CD8-positive, alpha-beta memory T cell (primary cell): Measurements from ENCODE around the gene TSC22D2. TPM values are rescaled to one million over a fixed set of nuclear protein-coding genes. Genes with fewer than 3 reads are reported as not detected.

Experiments used
- CTCF ChIA-PET: fragments of 350-600 bp; sonication (Branson Sonifier 250); formaldehyde crosslinking; loops from one replicate; lab custom pipeline; 2021; ENCODE audit warnings: antibody characterized with exemption; lab: Charles Lee
- POLR2A ChIA-PET: fragments of 350-600 bp; sonication (Branson Sonifier 250); formaldehyde crosslinking; loops from one replicate; lab custom pipeline; 2021; ENCODE audit warnings: antibody characterized with exemption; lab: Charles Lee
- DNase-seq, 5 donors: peaks; one replicate each; pipeline versions ENCODE4 v3.0.0 to v3.0.0-alpha.2; 2020 to 2022; ENCODE audit warnings: mixed read lengths in 1 of 5
- H3K27ac ChIP-seq: one replicate; pipeline ENCODE4 v1.7.0; 2013; ENCODE audit warnings: low read depth, mild to moderate bottlenecking, low read length, moderate library complexity
- H3K27me3 ChIP-seq: 2 replicates; pipeline ENCODE4 v1.7.0; 2013; ENCODE audit warnings: low read length, mild to moderate bottlenecking; ENCODE audit not compliant: insufficient read depth, poor library complexity, severe bottlenecking
- H3K36me3 ChIP-seq: 2 replicates; pipeline ENCODE4 v1.7.0; 2013; ENCODE audit warnings: mild to moderate bottlenecking, low read length, moderate library complexity; ENCODE audit not compliant: insufficient read depth
- H3K4me1 ChIP-seq: 2 replicates; pipeline ENCODE4 v1.7.0; 2013; ENCODE audit warnings: mild to moderate bottlenecking, low read length, moderate library complexity; ENCODE audit not compliant: insufficient read depth
- H3K4me3 ChIP-seq: 2 replicates; pipeline ENCODE4 v1.7.0; 2013; ENCODE audit warnings: mild to moderate bottlenecking, low read length
- H3K9me3 ChIP-seq: 2 replicates; pipeline ENCODE4 v1.7.0; 2013; ENCODE audit warnings: mild to moderate bottlenecking, low read length
- H3K27ac Mint-ChIP-seq, 8 donors: one replicate each; pipeline ENCODE4 v1.8.0; 2020 to 2021; ENCODE audit warnings: mixed read lengths in 8 of 8, mild to moderate bottlenecking in 6 of 8, inconsistent platforms in 3 of 8, moderate library complexity in 3 of 8
- H3K27me3 Mint-ChIP-seq, 2 donors: one replicate each; pipeline ENCODE4 v1.8.0; 2020 to 2021; ENCODE audit warnings: mixed read lengths in 2 of 2, mild to moderate bottlenecking in 1 of 2, moderate library complexity in 1 of 2
- H3K36me3 Mint-ChIP-seq, 3 donors: one replicate each; pipeline ENCODE4 v1.8.0; 2020 to 2021; ENCODE audit warnings: mixed read lengths in 3 of 3, inconsistent platforms in 1 of 3, mild to moderate bottlenecking in 1 of 3
- H3K4me1 Mint-ChIP-seq, 3 donors: one replicate each; pipeline ENCODE4 v1.8.0; 2020 to 2021; ENCODE audit warnings: mixed read lengths in 3 of 3, inconsistent platforms in 1 of 3, mild to moderate bottlenecking in 1 of 3
- H3K4me3 Mint-ChIP-seq, 7 donors: one replicate each; pipeline ENCODE4 v1.8.0; 2020 to 2021; ENCODE audit warnings: mixed read lengths in 7 of 7, mild to moderate bottlenecking in 6 of 7, moderate library complexity in 4 of 7, inconsistent platforms in 2 of 7
- H3K9me3 Mint-ChIP-seq, 5 donors: one replicate each; pipeline ENCODE4 v1.8.0; 2020 to 2022; ENCODE audit warnings: mixed read lengths in 5 of 5, mild to moderate bottlenecking in 3 of 5, moderate library complexity in 2 of 5, inconsistent platforms in 1 of 5
- polyA plus RNA-seq: library from polyadenylated mRNA; unstranded; fragments of 300-500 nt; fragmentation: Illumina TruSeq; gene quantifications from one replicate; pipeline ENCODE4 v1.2.3, GENCODE V29; 2021
- total RNA-seq, 2 experiments: library from RNA; stranded (reverse); gene quantifications; one replicate each; pipeline ENCODE4 v1.2.3, GENCODE V29; 2021

The TSC22D2 gene
- total and polyA plus RNA-seq, 3 experiments from 2014 or later, result 11.9 to 22.3 (median 20.9) TPM

GRCh38 chr3:150455341-150455740, 47.2 kb downstream of the TSC22D2 start:
- no peaks in the 10 kb centered on the region for H3K27me3 ChIP-seq
- peak overlapping the region in 1 of 8 donors; percentile 46 for H3K27ac Mint-ChIP-seq
- POLR2A ChIA-PET, result no interaction called here

DNA sequence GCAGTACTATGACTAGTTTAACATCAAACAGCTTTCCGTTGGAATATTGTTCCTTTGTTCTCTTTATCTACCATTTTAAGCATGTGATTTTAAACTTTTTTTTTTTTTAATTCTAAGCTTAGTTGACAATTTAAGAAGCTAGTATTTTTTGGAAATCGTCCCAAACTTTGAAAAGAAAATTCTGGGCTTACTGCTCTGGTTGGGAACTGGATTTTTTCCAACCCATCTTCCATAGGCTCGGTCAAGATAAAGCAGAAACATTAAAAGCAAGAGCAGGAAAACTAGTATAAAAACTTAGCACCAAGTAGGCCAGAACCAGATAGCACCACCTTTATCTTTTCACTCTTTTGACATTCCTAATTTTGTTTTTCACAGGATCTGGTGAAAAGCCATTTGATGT, 49.9 kb downstream of the TSC22D2 start:
- Mint-ChIP-seq H3K27ac (no peak overlapping the region), H3K4me3 (no peak overlapping the region), H3K4me1 (peaks cover 4 to 23% (median 13%) of the 10 kb centered on the region in 3 donors), H3K36me3 (peaks cover 5 to 31% (median 9%) of the 10 kb centered on the region in 3 donors), H3K27me3 (no peaks in the 10 kb centered on the region), H3K9me3 (no peaks in the 10 kb centered on the region)
- Histone ChIP-seq H3K36me3 (peaks cover 6% of the 10 kb centered on the region), H3K27me3 (no peaks in the 10 kb centered on the region), H3K27ac (no peak overlapping the region), H3K4me3 (no peak overlapping the region), H3K4me1 (no peaks in the 10 kb centered on the region), H3K9me3 (no peaks in the 10 kb centered on the region)
- POLR2A ChIA-PET, result interaction anchor here (0.6 kb wide), 1 partner anchor 48 kb away, joined by 3 read pairs; no protein-coding TSS in a partner anchor
- CTCF ChIA-PET, result no interaction called here
- no peak for DNase-seq

More at GRCh38 chr3:150455341-150455740, 47.2 kb downstream of the TSC22D2 start:
- Histone ChIP-seq H3K36me3 (peaks cover 6% of the 10 kb centered on the region), H3K27ac (no peak overlapping the region), H3K4me3 (no peak overlapping the region), H3K9me3 (no peaks in the 10 kb centered on the region), H3K4me1 (no peaks in the 10 kb centered on the region)
- H3K9me3 Mint-ChIP-seq, result no peaks in the 10 kb centered on the region
- CTCF ChIA-PET, result no interaction called here
- no peak for DNase-seq
- H3K4me1 Mint-ChIP-seq, result peaks cover 7 to 40% (median 27%) of the 10 kb centered on the region in 3 donors
- peaks cover 5 to 28% (median 9%) of the 10 kb centered on the region in 3 donors for H3K36me3 Mint-ChIP-seq
- H3K4me3 Mint-ChIP-seq, result no peak overlapping the region
- H3K27me3 Mint-ChIP-seq, result no peaks in the 10 kb centered on the region

- H3K36me3 ChIP-seq, result peaks cover 6% of the 10 kb centered on the region
- no peak for DNase-seq
- Mint-ChIP-seq H3K27ac (peak overlapping the region in 2 of 8 donors; percentile 18 to 32), H3K4me1 (peaks cover 0 to under 1% (median under 1%) of the 10 kb centered on the region in 3 donors), H3K4me3 (no peak overlapping the region), H3K36me3 (peaks cover 5 to 32% (median 9%) of the 10 kb centered on the region in 3 donors), H3K9me3 (no peaks in the 10 kb centered on the region), H3K27me3 (no peaks in the 10 kb centered on the region)
- H3K4me1 ChIP-seq, result no peaks in the 10 kb centered on the region
- ChIA-PET CTCF (no interaction called here), POLR2A (no interaction called here)
- no peak overlapping the region for H3K4me3 ChIP-seq
- no peaks in the 10 kb centered on the region for H3K9me3 ChIP-seq
- no peaks in the 10 kb centered on the region for H3K27me3 ChIP-seq
- H3K27ac ChIP-seq, result no peak overlapping the region
Measured at GRCh38 chr3:150460484-150460883, 52.4 kb downstream of the TSC22D2 start.

- H3K4me1 Mint-ChIP-seq, result no peaks in the 10 kb centered on the region
- ChIA-PET CTCF (interaction anchor here (0.7 kb wide), 1 partner anchor 326 kb away, joined by 3 read pairs; no protein-coding TSS in a partner anchor), POLR2A (no interaction called here)
- peaks cover 5 to 34% (median 9%) of the 10 kb centered on the region in 3 donors for H3K36me3 Mint-ChIP-seq
- no peak overlapping the region for H3K27ac ChIP-seq
- H3K27ac Mint-ChIP-seq, result peak overlapping the region in 1 of 8 donors; percentile 4
- no peaks in the 10 kb centered on the region for H3K9me3 ChIP-seq
- H3K4me3 ChIP-seq, result no peak overlapping the region
- H3K27me3 Mint-ChIP-seq, result no peaks in the 10 kb centered on the region
- no peaks in the 10 kb centered on the region for H3K27me3 ChIP-seq
- no peak overlapping the region for H3K4me3 Mint-ChIP-seq
- H3K4me1 ChIP-seq, result no peaks in the 10 kb centered on the region
- H3K9me3 Mint-ChIP-seq, result no peaks in the 10 kb centered on the region
- peaks cover 6% of the 10 kb centered on the region for H3K36me3 ChIP-seq
- DNase-seq, result no peak
Measured at GRCh38 chr3:150461399-150461798, 53.3 kb downstream of the TSC22D2 start.

- Histone ChIP-seq H3K36me3 (peaks cover 6% of the 10 kb centered on the region), H3K4me3 (no peak overlapping the region), H3K27me3 (no peaks in the 10 kb centered on the region), H3K27ac (no peak overlapping the region), H3K9me3 (no peaks in the 10 kb centered on the region), H3K4me1 (no peaks in the 10 kb centered on the region)
- ChIA-PET CTCF (no interaction called here), POLR2A (no interaction called here)
- peak overlapping the region in 1 of 8 donors; percentile 27 for H3K27ac Mint-ChIP-seq
- H3K27me3 Mint-ChIP-seq, result no peaks in the 10 kb centered on the region
- H3K4me3 Mint-ChIP-seq, result no peak overlapping the region
- no peak for DNase-seq
- peaks cover 5 to 28% (median 7%) of the 10 kb centered on the region in 3 donors for H3K36me3 Mint-ChIP-seq
- H3K9me3 Mint-ChIP-seq, result no peaks in the 10 kb centered on the region
- H3K4me1 Mint-ChIP-seq, result no peaks in the 10 kb centered on the region
Measured at GRCh38 chr3:150462108-150462507, 54.0 kb downstream of the TSC22D2 start.

GRCh38 chr3:150464684-150465083, 56.6 kb downstream of the TSC22D2 start:
- ChIA-PET CTCF (interaction anchor here (0.9 to 1.4 kb wide), 2 partner anchors 54 to 56 kb away, joined by 3 read pairs; partner anchors contain the start of gene TSC22D2), POLR2A (no interaction called here)
- Mint-ChIP-seq H3K9me3 (no peaks in the 10 kb centered on the region), H3K27me3 (no peaks in the 10 kb centered on the region), H3K27ac (no peak overlapping the region), H3K4me1 (no peaks in the 10 kb centered on the region), H3K4me3 (no peak overlapping the region), H3K36me3 (peaks cover 0 to 6% (median 2%) of the 10 kb centered on the region in 3 donors)
- H3K27me3 ChIP-seq, result no peaks in the 10 kb centered on the region
- DNase-seq, result no peak
- H3K4me1 ChIP-seq, result no peaks in the 10 kb centered on the region
- no peak overlapping the region for H3K27ac ChIP-seq
- no peaks in the 10 kb centered on the region for H3K36me3 ChIP-seq
- no peak overlapping the region for H3K4me3 ChIP-seq
- H3K9me3 ChIP-seq, result no peaks in the 10 kb centered on the region

DNA sequence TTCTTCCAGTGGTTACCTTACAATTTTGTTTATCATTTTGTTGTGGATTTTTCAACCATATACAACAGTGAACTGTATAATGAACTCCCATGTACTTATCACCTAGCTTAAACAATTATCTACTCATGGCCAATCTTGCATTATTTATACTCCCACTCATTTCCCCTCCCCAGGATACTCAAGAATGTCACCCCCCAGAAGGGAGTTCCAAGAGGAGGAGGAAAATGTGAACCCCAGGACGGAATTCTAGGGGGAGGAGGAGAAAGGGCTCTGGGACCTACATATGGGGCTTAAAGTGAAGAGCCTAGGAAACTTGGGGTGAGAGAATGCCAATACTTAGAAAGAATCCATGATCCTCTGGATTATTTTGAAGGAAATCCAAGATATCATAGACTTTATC, 59.3 kb downstream of the TSC22D2 start:
- no peak overlapping the region for H3K4me3 ChIP-seq
- H3K36me3 Mint-ChIP-seq, result peaks cover 0 to 3% (median 2%) of the 10 kb centered on the region in 3 donors
- no peak for DNase-seq
- H3K27me3 Mint-ChIP-seq, result no peaks in the 10 kb centered on the region
- no peaks in the 10 kb centered on the region for H3K4me1 Mint-ChIP-seq
- H3K27ac ChIP-seq, result no peak overlapping the region
- H3K27me3 ChIP-seq, result no peaks in the 10 kb centered on the region
- H3K4me1 ChIP-seq, result no peaks in the 10 kb centered on the region
- H3K9me3 ChIP-seq, result no peaks in the 10 kb centered on the region
- no peak overlapping the region for H3K27ac Mint-ChIP-seq
- H3K4me3 Mint-ChIP-seq, result no peak overlapping the region
- no peaks in the 10 kb centered on the region for H3K9me3 Mint-ChIP-seq
- H3K36me3 ChIP-seq, result no peaks in the 10 kb centered on the region
- POLR2A ChIA-PET, result no interaction called here
- CTCF ChIA-PET, result no interaction called here

DNA sequence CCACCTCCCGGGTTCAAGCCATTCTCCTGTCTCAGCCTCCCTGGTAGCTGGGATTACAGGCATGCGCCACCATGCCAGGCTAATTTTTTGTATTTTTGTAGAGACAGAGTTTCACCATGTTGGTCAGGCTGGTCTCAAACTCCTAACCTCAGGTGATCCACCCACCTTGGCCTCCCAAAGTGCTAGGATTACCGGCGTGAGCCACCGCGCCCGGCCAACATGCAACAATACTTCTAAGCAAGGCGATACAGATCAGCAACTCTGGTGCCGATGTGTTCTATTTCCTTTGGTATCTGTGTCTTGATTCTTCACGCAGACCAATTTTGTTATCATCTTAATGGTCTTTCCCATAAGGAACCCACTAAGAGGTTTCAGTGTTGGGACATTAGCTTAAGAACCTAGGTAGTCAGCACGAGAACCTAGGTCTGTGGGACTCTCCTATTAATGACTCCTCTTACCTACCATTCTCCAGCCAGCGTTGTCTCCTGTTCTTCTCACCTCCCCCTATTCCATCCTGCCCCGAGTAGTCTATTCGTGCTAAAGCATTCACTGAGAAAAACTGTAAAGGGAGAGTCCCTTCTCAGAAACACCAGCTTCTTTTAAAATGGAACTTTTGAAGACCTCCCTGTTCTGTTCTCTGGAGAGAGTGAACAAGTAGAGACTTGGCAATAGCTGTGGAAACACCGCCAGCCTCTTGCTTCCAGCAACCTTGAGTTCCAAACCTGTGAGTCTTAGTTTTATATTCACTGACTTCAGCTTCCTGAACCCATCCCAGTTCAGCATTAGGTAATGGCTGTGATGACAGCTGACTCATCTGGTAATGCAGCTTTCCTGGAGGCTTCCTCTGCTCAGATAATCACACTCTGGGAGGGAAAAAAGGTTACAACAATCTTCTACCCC, 61.2 kb downstream of the TSC22D2 start:
- Mint-ChIP-seq H3K27ac (peak overlapping the region in 1 of 8 donors; percentile 57), H3K36me3 (peaks cover 2 to 8% (median 3%) of the 10 kb centered on the region in 3 donors), H3K27me3 (no peaks in the 10 kb centered on the region), H3K9me3 (peaks cover 0 to 5% (median 0%) of the 10 kb centered on the region in 5 donors), H3K4me1 (no peaks in the 10 kb centered on the region), H3K4me3 (no peak overlapping the region)
- Histone ChIP-seq H3K27me3 (no peaks in the 10 kb centered on the region), H3K36me3 (no peaks in the 10 kb centered on the region), H3K27ac (peak overlapping the region; percentile 43), H3K4me3 (no peak overlapping the region), H3K9me3 (no peaks in the 10 kb centered on the region), H3K4me1 (no peaks in the 10 kb centered on the region)
- CTCF ChIA-PET, result no interaction called here
- POLR2A ChIA-PET, result no interaction called here
- DNase-seq, result no peak
